Measurements from ENCODE around the gene CEP126. TPM values are rescaled to one million over a fixed set of nuclear protein-coding genes. Genes with fewer than 3 reads are reported as not detected.

Gene CEP126, protein sequence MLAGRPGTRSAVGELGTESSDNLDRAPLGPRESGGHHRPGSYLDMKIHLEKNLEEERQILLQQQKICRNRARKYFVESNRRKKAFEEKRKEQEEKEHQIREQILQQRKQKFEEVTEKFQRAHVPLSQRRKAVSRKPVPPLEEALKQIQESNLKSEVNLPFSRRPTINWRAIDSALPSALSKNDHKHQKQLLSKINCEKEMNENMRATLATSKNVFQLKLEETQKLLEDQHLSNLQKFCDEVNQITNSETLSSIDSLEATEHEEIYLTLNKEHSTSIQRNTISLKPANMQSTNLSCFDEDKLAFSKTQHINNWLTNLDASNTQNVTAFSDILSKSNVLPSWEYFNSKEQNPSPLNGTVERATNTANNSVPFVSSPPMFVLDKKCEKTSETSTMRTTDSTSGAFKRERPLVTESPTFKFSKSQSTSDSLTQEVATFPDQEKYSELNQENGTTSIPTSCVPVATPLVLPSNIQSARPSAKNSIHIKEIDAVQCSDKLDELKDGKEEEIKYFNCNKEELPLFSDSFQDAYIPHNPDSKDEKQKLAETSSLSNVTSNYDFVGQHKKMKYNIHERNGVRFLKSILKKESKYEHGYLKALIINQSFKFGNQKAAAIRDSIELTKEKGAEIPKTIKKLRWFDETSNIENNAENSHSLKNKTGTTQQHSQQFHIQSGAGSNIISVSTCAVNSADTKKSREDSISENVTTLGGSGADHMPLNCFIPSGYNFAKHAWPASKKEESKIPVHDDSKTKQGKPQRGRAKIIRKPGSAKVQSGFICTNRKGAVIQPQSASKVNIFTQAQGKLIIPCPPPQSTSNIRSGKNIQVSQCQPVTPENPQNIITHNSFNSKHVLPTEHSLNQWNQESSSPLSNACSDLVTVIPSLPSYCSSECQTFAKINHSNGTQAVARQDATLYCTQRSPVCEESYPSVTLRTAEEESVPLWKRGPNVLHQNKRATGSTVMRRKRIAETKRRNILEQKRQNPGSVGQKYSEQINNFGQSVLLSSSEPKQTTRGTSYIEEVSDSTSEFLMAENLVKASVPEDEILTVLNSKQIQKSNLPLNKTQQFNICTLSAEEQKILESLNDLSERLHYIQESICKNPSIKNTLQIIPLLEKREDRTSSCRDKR
- 10 to 100 TPM in 4 of 5 donors, 1 to 10 TPM in 1; 8.2 to 18.3 (median 15.2) TPM for polyA plus RNA-seq (ENCODE audit: insufficient read depth in 1 of 5, insufficient read length in 5 of 5, low replicate concordance in 1 of 5)
- long read RNA-seq, donor 1, full-length matches to known transcripts = 1 of 1 reads
- long read RNA-seq, donor 1, partial matches to known transcripts = 0 of 1 reads
- long read RNA-seq, donor 1, other reads (novel, unspliced or antisense) = 0 of 1 reads
- long read RNA-seq, donor 2 = 0 reads
- long read RNA-seq, donor 3 = 0 reads
- long read RNA-seq, donor 4 = 0 reads
- long read RNA-seq, donor 5 = 0 reads
- long read RNA-seq, donor 6 = 0 reads
- long read RNA-seq, donor 7 = 0 reads
- long read RNA-seq, donor 8 = 0 reads

- DNase-seq = peak; percentile 95 to 96
These were observed at the start of gene CEP126 for GRCh38 chr11:101914738-101915426. Gene CEP126 (plus strand): TSS chr11:101915010. CDS start chr11:101915285, 275 bp downstream.

DNA sequence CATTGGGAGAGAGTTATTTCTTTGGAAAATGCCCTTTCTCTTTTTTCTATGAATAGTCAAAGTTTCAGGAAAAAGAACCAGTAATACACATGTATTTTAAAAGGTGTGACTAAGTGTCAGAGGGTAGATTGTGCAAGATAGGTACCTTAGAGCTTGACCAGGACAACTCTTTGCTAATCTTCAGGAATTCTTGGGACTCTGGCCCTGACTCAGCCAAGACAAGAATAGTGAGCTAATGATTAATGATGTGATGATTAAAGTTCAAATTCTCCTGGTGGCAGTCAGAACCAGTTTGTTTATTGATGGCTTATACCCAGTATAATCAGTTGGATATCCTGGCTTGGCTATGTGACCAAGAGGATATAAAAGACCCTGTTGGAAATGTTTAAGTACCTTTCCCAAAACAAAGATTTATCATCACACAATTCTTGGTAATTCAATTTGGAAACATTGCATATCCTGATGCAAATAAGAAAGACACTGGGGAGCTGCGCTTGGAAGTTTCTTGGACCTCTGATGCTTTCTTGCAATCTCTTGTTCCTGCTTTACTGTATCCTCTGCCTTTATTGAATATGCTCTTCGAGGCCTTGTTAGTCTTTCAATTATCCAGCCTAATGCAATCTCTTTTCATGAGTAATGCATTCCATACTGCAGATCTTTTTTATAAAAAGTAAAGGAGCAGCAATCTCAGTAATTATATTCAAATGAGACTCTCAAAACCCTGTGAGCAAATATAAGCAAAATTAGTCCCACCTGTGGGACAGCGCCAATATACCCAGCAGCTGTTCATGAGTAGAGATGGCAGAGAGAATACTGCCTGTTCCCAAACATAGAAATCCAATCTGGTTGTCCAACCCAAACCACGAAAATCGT is 48.0 kb upstream of the CEP126 start:
- DNase-seq = no peak

GRCh38 chr11:101867951-101868350 is 46.9 kb upstream of the CEP126 start:
- DNase-seq = no peak

GRCh38 chr11:101870510-101870909 is 44.3 kb upstream of the CEP126 start:
- DNase-seq = no peak

DNA sequence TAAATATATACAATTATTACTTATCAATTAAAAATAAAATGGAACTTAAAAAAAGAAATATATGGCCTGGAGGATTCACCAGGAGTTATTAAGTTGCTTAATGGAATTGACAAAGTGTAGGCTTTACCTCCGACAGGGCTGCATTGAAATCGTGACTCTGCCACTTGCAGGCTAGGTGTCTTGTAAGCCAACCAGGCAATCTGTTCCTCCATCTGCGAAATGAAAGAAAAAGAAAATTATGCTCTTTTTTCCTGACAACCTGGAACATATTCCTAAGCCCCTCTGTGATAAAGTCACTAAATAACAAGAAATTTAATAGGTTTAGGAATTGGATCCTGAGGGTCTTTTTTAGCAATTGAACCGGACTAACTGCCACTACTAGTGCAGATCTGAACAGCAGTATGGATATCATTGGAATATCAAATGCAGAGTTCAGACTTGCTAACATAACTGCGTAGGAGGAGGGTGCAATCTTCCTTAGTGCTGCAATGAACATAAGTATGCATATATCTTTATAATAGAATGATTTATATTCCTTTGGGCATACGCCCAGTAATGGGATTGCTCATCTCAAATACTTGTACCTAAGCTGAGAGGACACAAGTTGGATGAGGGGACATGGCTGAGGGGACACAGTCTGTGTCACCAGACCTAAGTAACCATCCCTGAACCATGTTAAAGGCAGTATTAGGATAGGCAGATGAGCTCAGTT is 42.5 kb upstream of the CEP126 start:
- DNase-seq = no peak

GRCh38 chr11:101880222-101880621 is 34.6 kb upstream of the CEP126 start:
- no peak for DNase-seq

- no peak for DNase-seq
These were observed 33.2 kb upstream of the CEP126 start for GRCh38 chr11:101881586-101881985.

DNA sequence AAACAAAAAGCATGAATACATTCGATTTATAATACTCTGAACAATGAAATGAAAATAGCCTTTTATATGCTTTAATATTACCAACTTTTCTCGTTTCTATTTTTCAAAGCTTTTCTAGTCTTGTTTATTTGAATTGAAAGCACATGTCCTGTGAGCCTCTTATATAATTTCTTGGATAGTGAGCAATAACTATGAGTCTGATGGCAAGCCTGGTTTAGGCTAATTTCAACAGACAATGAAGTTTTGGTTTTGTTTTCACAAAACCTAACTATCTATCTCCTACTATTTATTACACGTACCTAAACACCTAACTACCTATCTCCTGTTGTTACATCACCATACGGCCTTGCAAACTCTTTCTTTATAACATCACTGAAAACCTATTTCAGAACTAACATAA is 29.2 kb upstream of the CEP126 start:
- DNase-seq = no peak

- no peak for DNase-seq
These were observed 25.0 kb upstream of the CEP126 start for GRCh38 chr11:101889767-101890166.

DNA sequence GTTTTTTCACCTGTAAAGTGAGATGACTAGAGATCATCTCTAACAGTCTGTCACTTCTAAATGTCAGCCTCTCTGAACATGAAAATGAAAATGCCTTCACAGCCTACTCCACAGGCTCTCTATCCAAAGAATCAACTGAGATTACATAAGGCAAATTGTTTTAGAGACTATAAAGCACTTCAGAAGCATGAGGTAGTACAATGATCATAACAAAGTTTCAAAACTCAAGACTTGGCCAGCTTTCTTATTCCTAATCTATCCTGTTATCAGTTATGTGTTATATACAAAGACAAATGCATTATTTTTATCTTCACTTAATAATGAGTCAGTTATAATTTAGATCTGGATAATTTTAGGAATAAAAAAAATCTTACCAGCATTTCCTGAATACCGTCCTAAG is 20.3 kb upstream of the CEP126 start:
- no peak for DNase-seq

GRCh38 chr11:101907815-101908214 is 7.0 kb upstream of the CEP126 start:
- no peak for DNase-seq

GRCh38 chr11:101909087-101909486 is 5.7 kb upstream of the CEP126 start:
- DNase-seq = no peak

GRCh38 chr11:101912823-101913284 is 2.0 kb upstream of the CEP126 start:
- DNase-seq = no peak

DNA sequence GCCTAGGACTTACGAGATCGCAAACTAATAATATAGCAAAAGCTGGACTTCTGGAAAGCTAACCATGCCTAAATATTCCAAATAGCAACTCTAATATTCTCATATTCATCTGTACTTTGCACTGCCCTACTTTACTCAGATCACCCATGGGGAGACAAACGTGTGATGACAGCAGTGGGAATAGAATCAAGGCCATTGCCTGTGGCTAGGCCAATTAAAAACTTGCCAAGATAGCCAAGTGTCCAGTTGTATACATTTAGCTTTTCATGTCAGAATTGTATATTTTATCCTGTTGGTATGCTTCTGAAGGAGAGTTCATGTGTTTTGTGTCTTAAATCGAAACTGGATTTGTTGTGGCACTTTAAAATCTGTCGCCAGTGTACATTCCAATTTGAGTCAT is 1.2 kb upstream of the CEP126 start:
- peak in 1 of 2 donors; percentile 16 for DNase-seq

GRCh38 chr11:101914341-101914737 is 471 bp upstream of the CEP126 start:
- DNase-seq = peak in 1 of 2 donors; percentile 66

DNA sequence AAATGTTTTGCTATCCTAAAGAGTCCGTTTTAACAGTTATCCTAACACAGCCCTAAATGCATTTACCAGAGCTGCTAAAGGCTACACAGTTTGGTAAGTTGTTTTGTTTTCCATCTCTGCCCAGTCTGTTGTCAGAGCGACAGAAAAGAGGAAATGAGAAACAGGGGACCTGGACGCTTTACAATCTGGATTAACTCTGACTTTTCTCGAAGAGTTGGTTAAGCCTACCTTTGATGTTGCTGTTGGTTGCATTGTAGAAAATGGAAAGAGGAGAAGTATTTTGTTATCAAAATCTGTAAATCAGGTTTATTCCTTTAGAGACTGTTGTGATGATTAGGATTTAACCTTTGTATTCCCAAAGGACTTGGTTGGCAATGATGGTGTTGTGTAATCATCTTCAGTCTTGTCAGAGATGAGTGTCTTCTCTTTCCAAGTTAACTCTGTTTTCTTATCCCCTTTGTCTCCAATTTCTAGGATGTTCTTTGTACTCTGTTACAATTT is 1.0 kb downstream of the CEP126 start:
- DNase-seq = peak; percentile 60 to 74

GRCh38 chr11:101916422-101916821 is 1.6 kb downstream of the CEP126 start, which contains the start of gene ANGPTL5:
Gene ANGPTL5 (minus strand): TSS chr11:101916522. CDS start chr11:101907909, 8,613 bp downstream.
- DNase-seq = no peak

- DNase-seq = no peak
These were observed 2.4 kb downstream of the CEP126 start for GRCh38 chr11:101917226-101917625.

DNA sequence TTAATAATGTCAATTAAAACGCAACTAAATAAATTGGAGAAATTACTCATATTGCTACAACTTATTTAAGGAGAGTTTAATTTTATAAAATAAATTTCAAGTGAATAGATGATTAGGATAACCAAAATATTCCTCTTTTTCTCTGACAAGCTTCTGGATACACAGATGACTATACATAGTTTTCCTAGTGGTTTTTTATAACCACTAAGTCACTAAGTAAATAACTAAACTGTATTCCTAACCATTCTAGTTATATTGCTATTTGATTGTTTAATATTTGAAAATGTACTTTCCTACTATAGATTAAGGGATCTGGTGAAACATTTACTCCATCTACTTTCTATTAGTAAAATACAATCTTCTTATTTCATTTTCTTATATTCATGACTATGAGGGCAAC is 6.2 kb downstream of the CEP126 start:
- no peak for DNase-seq

Data from right lung (tissue), 10 donors.